Esophagus squamous epithelium (tissue), 4 donors: Measurements from ENCODE around the gene TEX48.

ENCODE experiments used
- CTCF ChIP-seq, 6 experiments: fragments of 450-650 bp in 4 of 6; fragments of 200-600 bp in 2 of 6; sonication (generic) in 2 of 6; IDR thresholded peaks; one replicate each; pipeline ENCODE4 v1.5.1; 2016 to 2019; ENCODE audit warnings: antibody characterized with exemption in 6 of 6, mild to moderate bottlenecking in 4 of 6, moderate library complexity in 4 of 6
- POLR2A ChIP-seq, 4 donors: fragments of 450-650 bp; IDR thresholded peaks; one replicate each; pipeline ENCODE4 v1.6.1; 2017; ENCODE audit warnings: antibody characterized with exemption in 4 of 4, mild to moderate bottlenecking in 4 of 4, moderate library complexity in 3 of 4

- TF ChIP-seq CTCF (IDR thresholded peaks at IDR 0.05) (no peak), POLR2A (IDR thresholded peaks at IDR 0.05) (no peak)
Measured at GRCh38 chr9:114669961-114670360, 12.0 kb downstream of the TEX48 start.
